ENCODE measurements around the gene SLC23A2.

GRCh38 chr20:4978050-4978918 lies 23.0 kb downstream of the SLC23A2 start:
- TF ChIP-seq CTCF (conservative IDR thresholded peaks at IDR 0.05; ENCODE audit: low read length), result no peak
- TF ChIP-seq EZH2phosphoT487 (IDR thresholded peaks at IDR 0.05; ENCODE audit: borderline replicate concordance, low read depth, low read length), result no peak
